COLO668 (cell line): ENCODE measurements around the gene TMEM165.

ENCODE experiments used
- DNase-seq: peaks from one replicate; lab custom pipeline; 2025; ENCODE audit not compliant: unreplicated experiment; lab: John Stamatoyannopoulos, UW

TMEM165 gene

GRCh38 chr4:55450566-55450965 is 54.8 kb downstream of the TMEM165 start:
- no peak for DNase-seq

- DNase-seq, result no peak
Observed at GRCh38 chr4:55458164-55458563, 62.4 kb downstream of the TMEM165 start.

GRCh38 chr4:55458611-55459010 is 62.9 kb downstream of the TMEM165 start:
- no peak for DNase-seq

GRCh38 chr4:55466001-55466400 is 70.2 kb downstream of the TMEM165 start:
- no peak for DNase-seq

- DNase-seq, result no peak
Observed at GRCh38 chr4:55468724-55469123, 73.0 kb downstream of the TMEM165 start.

- DNase-seq, result no peak
Observed at GRCh38 chr4:55469979-55470378, 74.2 kb downstream of the TMEM165 start.
